H1 (cell line): ENCODE results near the gene CETN2. TPM values are rescaled to one million over a fixed set of nuclear protein-coding genes. Genes with fewer than 3 reads are reported as not detected.

Experiments used
- CTCF ChIA-PET: fragments of 300-600 bp; sonication (Branson Sonifier 250); formaldehyde crosslinking; loops from one replicate; lab custom pipeline; 2021; ENCODE audit not compliant: partially characterized antibody; lab: Charles Lee
- POLR2A ChIA-PET: fragments of 300-600 bp; sonication (Branson Sonifier 250); formaldehyde crosslinking; loops from one replicate; lab custom pipeline; 2021; ENCODE audit warnings: inconsistent platforms; ENCODE audit not compliant: partially characterized antibody; lab: Charles Lee
- DNase-seq, 2 experiments: peaks; one replicate each; pipeline versions ENCODE4 v3.0.0 to v3.0.0-alpha.2; 2010 to 2022; ENCODE audit warnings: low spot score in 2 of 2, low read depth in 1 of 2, mixed read lengths in 1 of 2
- FAIRE-seq: peaks from 2 replicates; lab custom pipeline; 2011; peaks lifted over from hg19 to GRCh38; lab: Jason Lieb, UNC
- H2AFZ ChIP-seq: 2 replicates; pipeline ENCODE4 v1.8.1; 2012; ENCODE audit warnings: low read length, inconsistent platforms
- H2AK5ac ChIP-seq: 2 replicates; pipeline ENCODE4 v1.6.1; 2013; ENCODE audit warnings: low read depth, low read length
- H2BK120ac ChIP-seq: replicated peaks from 2 replicates; pipeline ENCODE3; 2013; ENCODE audit warnings: low read depth, low read length, inconsistent platforms
- H2BK12ac ChIP-seq: 2 replicates; pipeline ENCODE4 v1.6.1; 2013; ENCODE audit warnings: low read depth, low read length
- H2BK15ac ChIP-seq: 2 replicates; pipeline ENCODE4 v1.6.1; 2013; ENCODE audit warnings: low read length
- H2BK20ac ChIP-seq: 2 replicates; pipeline ENCODE4 v1.6.1; 2013; ENCODE audit warnings: low read length
- H2BK5ac ChIP-seq: 2 replicates; pipeline ENCODE4 v1.6.1; 2013; ENCODE audit warnings: low read depth, low read length
- H3K14ac ChIP-seq: 2 replicates; pipeline ENCODE4 v1.6.1; 2013; ENCODE audit warnings: inconsistent platforms; ENCODE audit not compliant: insufficient read length
- H3K18ac ChIP-seq: 2 replicates; pipeline ENCODE4 v1.6.1; 2013; ENCODE audit warnings: low read length; ENCODE audit errors: extremely low read depth
- H3K23ac ChIP-seq: 2 replicates; pipeline ENCODE4 v1.6.1; 2013; ENCODE audit warnings: inconsistent platforms; ENCODE audit not compliant: insufficient read length
- H3K23me2 ChIP-seq: 2 replicates; pipeline ENCODE4 v1.6.1; 2013; ENCODE audit warnings: low read depth, low read length
- H3K27ac ChIP-seq: 2 replicates; pipeline ENCODE4 v1.6.1; 2011; ENCODE audit warnings: low read depth, low read length, inconsistent platforms
- H3K27me3 ChIP-seq, 4 experiments: replicated peaks in 1 of 4; 1 replicate in 1 of 4; 2 replicates in 3 of 4; pipeline versions ENCODE4 v1.6.1 to v1.8.1; 2011 to 2013; ENCODE audit warnings: low read length in 3 of 4, mild to moderate bottlenecking in 3 of 4, inconsistent platforms in 2 of 4, mixed read lengths in 2 of 4, moderate library complexity in 1 of 4; ENCODE audit not compliant: control insufficient read depth in 3 of 4, insufficient read depth in 3 of 4; ENCODE audit errors: extremely low read depth in 1 of 4
- H3K36me3 ChIP-seq, 4 experiments: 2 replicates each; pipeline versions ENCODE4 v1.6.1 to v1.8.1; 2011 to 2013; ENCODE audit warnings: mild to moderate bottlenecking in 4 of 4, low read length in 3 of 4, moderate library complexity in 2 of 4, control low read depth in 1 of 4, inconsistent platforms in 1 of 4; ENCODE audit not compliant: insufficient read depth in 4 of 4, control insufficient read depth in 2 of 4
- H3K4ac ChIP-seq: replicated peaks from 2 replicates; pipeline ENCODE3; 2013; ENCODE audit warnings: low read length, low read depth, mixed read lengths, inconsistent platforms; ENCODE audit not compliant: insufficient read length
- H3K4me1 ChIP-seq, 4 experiments: replicated peaks in 1 of 4; 1 replicate in 1 of 4; 2 replicates in 3 of 4; pipeline versions ENCODE4 v1.6.1 to v1.8.1; 2011 to 2013; ENCODE audit warnings: low read length in 3 of 4, inconsistent platforms in 2 of 4, mixed read lengths in 1 of 4; ENCODE audit not compliant: insufficient read depth in 4 of 4, control insufficient read depth in 3 of 4
- H3K4me2 ChIP-seq, 2 experiments: 2 replicates each; pipeline versions ENCODE4 v1.6.1 to v1.8.1; 2011 to 2013; ENCODE audit warnings: low read depth in 2 of 2, low read length in 2 of 2, control low read depth in 1 of 2, inconsistent platforms in 1 of 2, mild to moderate bottlenecking in 1 of 2; ENCODE audit not compliant: insufficient read depth in 1 of 2
- H3K4me3 ChIP-seq, 4 experiments: fragments of 200-600, 300-600 bp in 1 of 4; sonication (generic), shearing (Covaris generic), sonication (Bioruptor Twin) in 1 of 4; 2 replicates each; pipeline versions ENCODE4 v1.5.1 to v1.8.1; 2011 to 2016; ENCODE audit warnings: low read length in 4 of 4, low read depth in 3 of 4, control low read depth in 2 of 4, inconsistent platforms in 2 of 4, mild to moderate bottlenecking in 2 of 4, mixed read lengths in 1 of 4, moderate library complexity in 1 of 4; ENCODE audit not compliant: insufficient read depth in 2 of 4; ENCODE audit errors: extremely low read depth in 1 of 4
- H3K56ac ChIP-seq: replicated peaks from 2 replicates; pipeline ENCODE3; 2013; ENCODE audit warnings: low read depth, mild to moderate bottlenecking, mixed read lengths, low read length, inconsistent platforms; ENCODE audit not compliant: insufficient read length
- H3K79me1 ChIP-seq: 2 replicates; pipeline ENCODE4 v1.6.1; 2013; ENCODE audit warnings: low read depth, low read length, control low read depth
- H3K79me2 ChIP-seq, 2 experiments: 2 replicates each; pipeline versions ENCODE4 v1.6.1 to v1.8.1; 2012 to 2013; ENCODE audit warnings: low read length in 2 of 2, mild to moderate bottlenecking in 2 of 2, inconsistent platforms in 1 of 2; ENCODE audit not compliant: insufficient read depth in 2 of 2, control insufficient read depth in 1 of 2
- H3K9ac ChIP-seq, 4 experiments: replicated peaks in 1 of 4; 1 replicate in 1 of 4; 2 replicates in 3 of 4; pipeline versions ENCODE4 v1.6.1 to v1.8.1; 2011 to 2013; ENCODE audit warnings: low read depth in 3 of 4, low read length in 3 of 4, control low read depth in 2 of 4, mild to moderate bottlenecking in 2 of 4, moderate library complexity in 2 of 4, inconsistent platforms in 1 of 4; ENCODE audit errors: extremely low read depth in 1 of 4
- H3K9me3 ChIP-seq, 2 experiments: 2 replicates each; pipeline versions ENCODE4 v1.6.1 to v1.8.1; 2012 to 2013; ENCODE audit warnings: mild to moderate bottlenecking in 2 of 2, moderate library complexity in 2 of 2, control low read depth in 1 of 2, inconsistent platforms in 1 of 2, low read depth in 1 of 2, low read length in 1 of 2, mixed read lengths in 1 of 2; ENCODE audit not compliant: insufficient read depth in 2 of 2
- H4K20me1 ChIP-seq, 2 experiments: replicated peaks in 1 of 2; 2 replicates each; pipeline versions ENCODE3 to v1.8.1; 2011 to 2013; ENCODE audit warnings: inconsistent platforms in 2 of 2, low read length in 2 of 2, mild to moderate bottlenecking in 1 of 2; ENCODE audit not compliant: insufficient read depth in 2 of 2, control insufficient read depth in 1 of 2
- H4K5ac ChIP-seq: 2 replicates; pipeline ENCODE4 v1.6.1; 2013; ENCODE audit warnings: low read length, low read depth, mixed read lengths, inconsistent platforms; ENCODE audit not compliant: insufficient read length
- H4K8ac ChIP-seq: 2 replicates; pipeline ENCODE4 v1.8.0; 2013; ENCODE audit warnings: mild to moderate bottlenecking, moderate library complexity, low read length, inconsistent platforms; ENCODE audit not compliant: insufficient read depth; ENCODE audit errors: extremely low read depth
- H4K91ac ChIP-seq: replicated peaks from 2 replicates; pipeline ENCODE3; 2013; ENCODE audit warnings: low read length, mixed read lengths, inconsistent platforms; ENCODE audit not compliant: insufficient read length
- ASH2L ChIP-seq: fragments of 200-600, 300-600 bp; sonication (generic); IDR thresholded peaks from one replicate; pipeline ENCODE4 v1.7.1; 2017; ENCODE audit warnings: low read length
- CHD1 ChIP-seq: IDR thresholded peaks from 2 replicates; pipeline ENCODE4 v1.6.1; 2012; ENCODE audit warnings: low read depth, low read length, improper control_type of control experiment
- CREB1 ChIP-seq: IDR thresholded peaks from 2 replicates; pipeline ENCODE4 v1.6.1; 2012; ENCODE audit warnings: inconsistent platforms
- FOSL1 ChIP-seq: IDR thresholded peaks from 2 replicates; pipeline ENCODE4 v1.6.1; 2011; ENCODE audit warnings: mild to moderate bottlenecking, low read depth, low read length, moderate library complexity; ENCODE audit not compliant: insufficient read depth
- MAFK ChIP-seq: IDR thresholded peaks from 2 replicates; pipeline ENCODE4 v1.6.1; 2012; ENCODE audit warnings: low read depth, mild to moderate bottlenecking, improper control_type of control experiment, low read length
- NANOG ChIP-seq: IDR thresholded peaks from 2 replicates; pipeline ENCODE4 v1.6.1; 2011; ENCODE audit warnings: low read length, low read depth, mild to moderate bottlenecking, inconsistent platforms; ENCODE audit not compliant: insufficient read depth, poor library complexity, severe bottlenecking
- POU5F1 ChIP-seq: IDR thresholded peaks from 2 replicates; pipeline ENCODE4 v1.6.1; 2011; ENCODE audit warnings: low read depth, mild to moderate bottlenecking, low read length, moderate library complexity
- RNF2 ChIP-seq: fragments of 200-900, 300-1000 bp; sonication (generic); IDR thresholded peaks from 2 replicates; pipeline ENCODE4 v1.7.1; 2016; ENCODE audit warnings: borderline replicate concordance, low read depth, mild to moderate bottlenecking, antibody characterized with exemption, low read length; ENCODE audit not compliant: poor library complexity, severe bottlenecking; ENCODE audit errors: missing control alignments
- SIRT6 ChIP-seq: IDR thresholded peaks from one replicate; pipeline ENCODE4 v1.7.1; 2012; ENCODE audit warnings: low read length, inconsistent platforms
- SUZ12 ChIP-seq: fragments of 200-600 bp; sonication (generic); IDR thresholded peaks from 2 replicates; pipeline ENCODE4 v1.6.1; 2012; ENCODE audit warnings: mild to moderate bottlenecking, inconsistent platforms, low read length, moderate library complexity, mixed read lengths
- TBP ChIP-seq: IDR thresholded peaks from 2 replicates; pipeline ENCODE4 v1.6.1; 2011; ENCODE audit warnings: low read depth, low read length, improper control_type of control experiment
- ZNF274 ChIP-seq: IDR thresholded peaks from 2 replicates; pipeline ENCODE4 v1.7.0; 2012; ENCODE audit warnings: low read length, borderline replicate concordance; ENCODE audit errors: extremely low read depth
- whole genome bisulfite sequencing, 2 experiments: shearing (Covaris generic) in 1 of 2; methylation state at CpG; one replicate each; pipeline versions ENCODE4 v1.1.6 to v1.1.7; 2013 to 2015; ENCODE audit warnings: low lambda C conversion rate in 2 of 2, mixed read lengths in 2 of 2, inconsistent platforms in 1 of 2, low coverage in 1 of 2, missing lambda C conversion rate in 1 of 2; ENCODE audit not compliant: insufficient replicate concordance in 2 of 2, insufficient coverage in 1 of 2, insufficient read length in 1 of 2; ENCODE audit errors: extremely low coverage in 1 of 2, missing lambda C conversion rate in 1 of 2; 5-methylcytosine and 5-hydroxymethylcytosine counted together
- polyA plus RNA-seq, 7 experiments: library from polyadenylated mRNA; depleted of rRNA in 3 of 7; stranded (reverse) in 5 of 7; unstranded in 2 of 7; fragments of >200 nt in 5 of 7; fragments of 200-250 nt in 2 of 7; gene quantifications; 1 replicate in 5 of 7; 2 replicates in 1 of 7; 4 replicates in 1 of 7; pipeline versions ENCODE4 v1.2.1 to v1.2.3, GENCODE V29; 2011 to 2013; ENCODE audit warnings: missing spikeins in 2 of 7, mixed read lengths in 2 of 7
- total RNA-seq: library from RNA; stranded (reverse); fragmentation: NEBNext Ultra II Directional; extraction: Animal tissue kit (Norgen Biotek cat#: 25700); gene quantifications from 2 replicates; pipeline ENCODE4 v1.2.1, GENCODE V29; 2021
- TF ChIP-seq, protein P1 (sequence below): IDR thresholded peaks from 2 replicates; pipeline ENCODE4 v1.6.1; 2012; ENCODE audit warnings: low read length, inconsistent platforms

The CETN2 gene
- total and polyA plus RNA-seq, 2 of the 8 experiments (the other 6 are each of a cell fraction or from before 2014, with no cell fraction given) = 13.1 to 24.3 TPM

DNA sequence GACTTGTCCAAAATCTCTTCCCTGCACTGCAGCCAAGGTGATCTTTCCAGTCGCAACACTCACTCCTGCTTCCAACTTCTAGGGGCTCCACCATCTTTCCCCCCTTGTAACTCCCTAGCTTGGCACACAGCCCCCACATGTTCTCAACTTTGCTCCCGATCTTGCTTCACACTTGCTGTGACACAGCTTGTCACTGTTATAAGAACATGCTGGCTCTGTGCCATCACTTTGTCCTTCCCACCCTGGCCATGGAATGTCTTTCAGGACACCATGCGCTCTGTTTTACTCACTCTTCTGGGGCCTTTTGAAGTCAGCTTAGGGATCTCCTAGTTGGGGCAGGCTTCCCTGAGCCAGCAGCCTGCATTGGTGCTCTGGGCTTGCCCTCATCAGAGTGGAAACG is 2.8 kb upstream of the CETN2 start:
- H2BK15ac ChIP-seq = no peak overlapping the region
- POLR2A ChIA-PET = no interaction called here
- TF ChIP-seq FOSL1 = no peak
- no peak for TF ChIP-seq SIRT6
- TF ChIP-seq CREB1 = no peak
- no peak for TF ChIP-seq TBP
- no peak for TF ChIP-seq MAFK
- TF ChIP-seq POU5F1 = no peak
- no peak for TF ChIP-seq SUZ12
- no peak for TF ChIP-seq ZNF274
- TF ChIP-seq, protein P1, sequence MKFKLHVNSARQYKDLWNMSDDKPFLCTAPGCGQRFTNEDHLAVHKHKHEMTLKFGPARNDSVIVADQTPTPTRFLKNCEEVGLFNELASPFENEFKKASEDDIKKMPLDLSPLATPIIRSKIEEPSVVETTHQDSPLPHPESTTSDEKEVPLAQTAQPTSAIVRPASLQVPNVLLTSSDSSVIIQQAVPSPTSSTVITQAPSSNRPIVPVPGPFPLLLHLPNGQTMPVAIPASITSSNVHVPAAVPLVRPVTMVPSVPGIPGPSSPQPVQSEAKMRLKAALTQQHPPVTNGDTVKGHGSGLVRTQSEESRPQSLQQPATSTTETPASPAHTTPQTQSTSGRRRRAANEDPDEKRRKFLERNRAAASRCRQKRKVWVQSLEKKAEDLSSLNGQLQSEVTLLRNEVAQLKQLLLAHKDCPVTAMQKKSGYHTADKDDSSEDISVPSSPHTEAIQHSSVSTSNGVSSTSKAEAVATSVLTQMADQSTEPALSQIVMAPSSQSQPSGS = no peak
- TF ChIP-seq RNF2 = no peak
- no peak for TF ChIP-seq CHD1
- no peak for TF ChIP-seq ASH2L
- no peak for TF ChIP-seq NANOG

More for the DNA sequence above, 2.8 kb upstream of the CETN2 start:
- Histone ChIP-seq H3K9ac (no peak overlapping the region), H3K4me3 (no peak overlapping the region), H4K20me1 (no peaks in the 10 kb centered on the region), H3K14ac (no peak overlapping the region), H3K79me1 (no peaks in the 10 kb centered on the region; the same call in none of the 2 replicates), H3K23ac (no peak overlapping the region), H4K91ac (no peak overlapping the region), H3K79me2 (peaks cover 4 to 31% of the 10 kb centered on the region in 2 experiments; a peak in 3 of 4 replicates), H2BK20ac (no peak overlapping the region), H3K9me3 (no peaks in the 10 kb centered on the region), H3K18ac (no peak overlapping the region), H2AFZ (no peak overlapping the region), H2BK5ac (no peak overlapping the region), H2BK120ac (no peak overlapping the region), H3K27ac (no peak overlapping the region), H3K36me3 (peaks cover 0 to 8% (median 2%) of the 10 kb centered on the region in 4 experiments; a peak in 5 of 8 replicates), H2AK5ac (no peak overlapping the region), H3K23me2 (peaks cover 4% of the 10 kb centered on the region; the same call in 1 of the 2 replicates), H3K4me1 (0 out of 7 replicates have a peak, but pooled peaks cover 0 to 3% (median 0%) of the 10 kb centered on the region in 4 experiments), H2BK12ac (no peak overlapping the region), H3K4ac (no peak overlapping the region), H4K5ac (no peak overlapping the region), H3K4me2 (no peak overlapping the region), H3K27me3 (no peaks in the 10 kb centered on the region), H3K56ac (no peak overlapping the region), H4K8ac (no peak overlapping the region)
- FAIRE-seq (no peak), DNase-seq (no peak)
- 90% methylated on average over 3 of the region's 4 CpGs; no CpG with 5 or more reads in 1 of the 2 experiments for WGBS, 2 experiments
- CTCF ChIA-PET = interaction anchor here (1.0 to 1.8 kb wide), 2 partner anchors 12 to 72 kb away, joined by 4 read pairs; no protein-coding TSS in a partner anchor
